LHCN-M2 (cell line): ENCODE results near the gene ANKRD66. TPM values are rescaled to one million over a fixed set of nuclear protein-coding genes. Genes with fewer than 3 reads are reported as not detected.
"Not testable (repeated sequence)": the region's sequence is repeated elsewhere in the genome, so short reads cannot be mapped to it uniquely, and the experiment has no call there.

ENCODE experiments used
- DNase-seq: peaks from one replicate; pipeline ENCODE4 v3.0.0-alpha.2; 2012; ENCODE audit warnings: low read depth
- polyA plus RNA-seq: library from polyadenylated mRNA; unstranded; fragments of >200 nt; gene quantifications from one replicate; pipeline ENCODE4 v1.2.1, GENCODE V29; 2012; ENCODE audit warnings: missing spikeins
- total RNA-seq: library from RNA; depleted of rRNA; stranded (reverse); fragments of >200 nt; gene quantifications from 2 replicates; pipeline ENCODE4 v1.2.3, GENCODE V29; 2014; rRNA removed

Gene ANKRD66
- not detected in 2 replicates for total RNA-seq
- polyA plus RNA-seq, result not detected

DNA sequence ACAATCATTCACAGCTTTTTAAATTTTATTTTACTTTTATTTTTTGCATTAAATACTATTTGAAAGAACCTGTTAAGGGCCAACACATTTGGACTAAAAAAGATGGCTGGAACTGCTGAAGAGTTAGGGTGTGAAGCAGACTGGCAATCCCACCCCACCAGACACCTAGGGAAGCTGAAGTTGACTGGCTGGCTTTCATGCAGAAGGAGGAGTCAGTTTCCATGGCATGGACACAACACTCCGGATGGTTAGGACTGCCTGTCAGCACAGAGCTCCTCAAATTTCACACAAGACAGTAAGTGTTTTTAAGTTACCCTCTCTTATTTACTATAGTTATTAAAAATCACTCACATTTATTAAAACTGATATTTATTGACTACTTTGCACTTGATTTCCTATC is at the start of gene ANKRD66:
ANKRD66 (plus strand) TSS at position 238 of the 400 bp plus-strand sequence. CDS start 5,016 bp downstream, outside the sequence.
- DNase-seq, result peak; percentile 16

GRCh38 chr6:46699970-46700369 is 46.8 kb upstream of the ANKRD66 start:
- DNase-seq, result no peak

- peak; percentile 57 for DNase-seq
Measured at GRCh38 chr6:46704562-46704961, 42.2 kb upstream of the ANKRD66 start.

GRCh38 chr6:46706464-46706863 is 40.3 kb upstream of the ANKRD66 start:
- no peak for DNase-seq

- DNase-seq, result no peak
Measured at GRCh38 chr6:46711491-46711890, 35.2 kb upstream of the ANKRD66 start.

DNA sequence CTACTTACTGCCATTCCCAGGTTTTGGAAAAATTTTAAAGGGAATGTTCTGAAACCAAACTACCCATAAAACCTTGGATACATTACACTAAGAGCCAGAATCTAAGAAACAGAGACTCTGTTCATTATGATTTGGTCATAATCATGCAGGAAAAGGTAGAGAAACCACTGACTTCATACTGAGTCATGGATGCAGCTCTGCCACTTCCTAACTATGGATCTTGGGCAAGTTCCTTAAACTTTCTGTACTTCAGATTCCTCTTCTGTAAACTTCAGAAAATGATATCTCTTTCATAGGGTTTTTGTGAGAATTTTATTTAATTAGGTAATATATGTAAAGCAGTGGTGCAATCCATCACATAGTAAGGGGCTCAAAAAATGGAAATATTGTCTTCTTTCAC is 31.6 kb upstream of the ANKRD66 start:
- DNase-seq, result peak; percentile 31

DNA sequence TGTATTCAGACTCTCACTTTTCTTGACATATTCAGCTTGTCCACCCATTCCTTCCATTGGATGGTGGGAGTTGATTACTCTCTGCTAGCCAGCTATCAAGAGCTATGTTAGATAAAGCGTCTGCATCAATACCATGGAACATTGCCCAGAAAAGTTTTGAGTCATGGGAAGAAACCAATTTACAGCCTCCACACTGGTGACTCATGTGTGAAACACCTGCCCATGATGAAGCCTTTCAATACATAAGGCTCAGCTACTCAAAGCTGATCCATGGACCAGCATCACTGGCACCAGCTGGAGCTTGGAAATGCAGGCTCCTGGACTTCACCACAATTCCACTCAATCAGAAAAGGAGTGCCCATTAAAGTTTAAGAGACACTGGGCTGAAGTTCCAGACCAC is 27.6 kb upstream of the ANKRD66 start:
- peak; percentile 76 for DNase-seq

- DNase-seq, result peak; percentile 24
Measured at GRCh38 chr6:46720401-46720800, 26.3 kb upstream of the ANKRD66 start.

DNA sequence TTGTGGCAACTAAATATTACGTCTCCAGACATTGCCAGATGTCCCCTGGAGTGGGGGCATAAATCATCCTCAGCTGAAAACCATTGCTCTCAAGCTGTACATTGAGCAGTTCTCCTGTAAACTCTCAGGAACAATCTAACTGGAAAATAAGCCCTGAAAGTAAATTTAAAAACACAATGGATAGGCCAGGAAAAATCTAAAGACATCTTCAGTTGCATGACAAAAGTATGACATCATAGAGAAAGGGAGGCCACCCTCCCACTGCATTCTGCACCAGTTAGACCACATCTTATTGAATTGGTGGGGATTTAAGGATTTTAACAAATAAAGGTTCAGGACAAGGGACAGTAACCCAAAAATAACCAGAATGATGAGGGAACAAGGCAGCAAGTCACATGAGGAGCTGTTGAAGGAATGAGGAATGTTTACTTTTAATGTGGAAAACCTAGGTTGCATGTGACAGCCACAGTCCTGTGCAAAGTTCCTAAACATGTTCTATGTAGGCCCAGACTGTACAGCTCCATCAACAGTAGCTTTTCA is 16.9 kb upstream of the ANKRD66 start:
- no peak for DNase-seq

GRCh38 chr6:46730921-46731461 is 15.7 kb upstream of the ANKRD66 start:
- no peak for DNase-seq

- DNase-seq, result no peak
Measured at GRCh38 chr6:46733341-46733801, 13.4 kb upstream of the ANKRD66 start.

DNA sequence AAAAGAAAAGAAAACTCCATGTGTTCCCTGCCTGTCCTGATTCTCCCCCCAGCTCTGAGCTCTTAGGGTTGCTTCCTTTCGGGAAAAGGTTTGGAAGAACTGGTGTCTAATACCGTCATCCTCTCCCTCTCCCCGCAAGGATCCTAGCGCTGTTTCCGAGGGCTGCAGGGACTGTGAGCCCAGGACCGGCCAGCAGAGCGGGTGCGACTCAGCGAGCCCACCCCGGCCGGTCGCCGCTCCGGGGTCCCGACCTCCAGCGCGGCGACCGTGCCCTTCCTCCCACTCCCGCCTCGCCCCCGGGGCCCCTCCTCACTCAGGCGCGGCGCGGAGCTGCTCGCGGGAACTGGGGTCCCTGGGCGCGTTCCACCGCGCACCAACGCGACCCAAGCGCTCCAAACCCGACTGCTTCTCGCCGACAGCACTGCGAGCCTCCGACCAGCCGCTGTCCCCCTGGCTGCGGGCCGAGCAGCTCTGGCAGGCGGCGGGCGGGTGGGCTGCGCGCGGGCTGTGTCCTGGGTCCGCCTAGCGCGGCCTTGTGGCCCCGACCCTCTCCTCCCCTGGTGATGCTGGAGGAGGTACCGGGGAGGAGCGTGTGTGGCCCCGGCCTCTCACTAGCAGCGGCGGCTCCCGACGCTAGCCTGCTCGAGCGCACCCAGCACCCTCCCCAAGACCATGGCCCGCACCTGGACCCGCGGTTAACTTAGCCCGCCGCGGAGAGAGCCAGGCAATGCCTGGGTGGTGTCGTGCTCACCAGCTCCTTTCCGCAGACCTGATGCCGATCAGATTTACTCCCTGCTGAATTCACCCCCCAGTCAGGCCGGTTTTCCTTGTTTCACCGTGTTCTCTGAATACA is 11.6 kb upstream of the ANKRD66 start, which contains the start of gene PLA2G7:
PLA2G7 (minus strand) TSS at position 509 of the 853 bp plus-strand sequence. CDS start 12,484 bp downstream, outside the sequence.
- no peak for DNase-seq

GRCh38 chr6:46735720-46736031 is 11.1 kb upstream of the ANKRD66 start:
- no peak for DNase-seq

DNA sequence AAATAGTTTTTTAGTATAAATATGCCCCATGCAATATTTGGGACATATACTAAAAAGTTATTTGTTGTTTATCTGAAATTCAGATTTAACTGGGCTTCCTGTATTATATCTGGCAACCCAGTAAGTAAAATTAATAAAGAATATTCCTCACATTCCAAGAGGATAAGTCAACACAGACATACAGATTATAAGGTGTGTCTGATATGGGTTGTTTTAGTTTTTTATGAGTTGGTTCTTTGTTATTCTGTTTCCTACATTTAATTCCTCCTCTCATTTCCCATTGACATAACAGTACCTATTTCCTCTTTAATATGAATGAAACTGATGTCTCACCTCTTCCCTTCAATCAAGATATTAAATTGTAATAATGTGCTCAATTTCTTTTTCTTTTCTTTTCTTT is 9.8 kb upstream of the ANKRD66 start:
- no peak for DNase-seq

GRCh38 chr6:46741482-46741881 is 5.3 kb upstream of the ANKRD66 start:
- DNase-seq, result no peak

- no peak for DNase-seq
Measured at GRCh38 chr6:46741910-46742309, 4.8 kb upstream of the ANKRD66 start.

- no peak for DNase-seq
Measured at GRCh38 chr6:46743425-46744158, 3.1 kb upstream of the ANKRD66 start.

GRCh38 chr6:46744159-46744725 is 2.5 kb upstream of the ANKRD66 start:
- not testable (repeated sequence) for DNase-seq

DNA sequence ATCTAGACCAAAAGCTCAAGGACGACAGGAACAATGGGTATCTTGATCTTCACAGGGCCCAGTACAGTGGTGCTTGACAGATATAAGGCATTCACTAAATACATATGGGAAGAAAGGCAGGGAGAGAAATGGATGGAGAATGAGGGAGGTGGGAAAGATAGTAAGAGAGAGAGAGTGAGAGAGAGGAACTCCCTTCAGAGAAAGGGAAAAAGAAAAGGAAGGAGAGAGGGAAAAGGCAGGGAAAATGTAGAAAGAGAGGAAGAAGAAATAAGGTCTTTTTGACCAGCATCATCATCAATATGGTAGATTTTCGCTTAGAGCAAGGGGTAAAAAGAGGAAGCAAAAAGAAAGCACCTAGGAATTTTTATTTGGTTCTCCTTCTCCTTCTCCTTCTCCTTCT is 760 bp upstream of the ANKRD66 start:
- DNase-seq, result no peak

- no peak for DNase-seq
Measured at GRCh38 chr6:46748940-46749503, 2.3 kb downstream of the ANKRD66 start.

DNA sequence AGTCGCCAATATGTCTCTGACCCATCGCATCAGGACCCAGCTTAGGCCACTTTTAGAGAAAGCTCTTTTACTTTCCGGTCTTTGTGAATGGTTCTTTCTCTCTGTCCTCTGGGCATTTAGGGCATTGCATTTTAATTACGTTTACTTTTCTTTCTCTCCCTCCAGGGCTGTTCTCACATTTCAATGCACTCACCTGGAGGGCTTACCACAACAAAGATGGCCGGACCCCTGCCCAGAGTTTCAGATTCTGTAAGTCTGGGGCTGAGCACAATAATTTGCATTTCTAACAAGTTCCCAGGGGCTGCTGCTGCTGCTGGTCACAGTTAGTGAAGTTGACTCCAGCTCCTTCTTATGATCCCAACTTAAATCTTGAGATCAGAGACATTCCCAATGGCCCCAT is 3.0 kb downstream of the ANKRD66 start:
- no peak for DNase-seq
